IMR-90 (cell line): ENCODE results near the gene SNCG.

Experiments used
- CHD1 ChIP-seq: IDR thresholded peaks from 2 replicates; pipeline ENCODE4 v1.6.1; 2012; ENCODE audit warnings: low read depth, low read length, improper control_type of control experiment
- MAFK ChIP-seq: IDR thresholded peaks from 2 replicates; pipeline ENCODE4 v1.6.1; 2012; ENCODE audit warnings: low read depth, low read length, improper control_type of control experiment
- POLR2A ChIP-seq: IDR thresholded peaks from 2 replicates; pipeline ENCODE4 v1.6.1; 2012; ENCODE audit warnings: mild to moderate bottlenecking, low read depth, low read length
- RAD21 ChIP-seq: IDR thresholded peaks from 2 replicates; pipeline ENCODE4 v1.6.1; 2012; ENCODE audit warnings: low read length, improper control_type of control experiment
- RCOR1 ChIP-seq: IDR thresholded peaks from 2 replicates; pipeline ENCODE4 v1.6.1; 2012; ENCODE audit warnings: mild to moderate bottlenecking, low read length, improper control_type of control experiment; ENCODE audit not compliant: insufficient replicate concordance
- RFX5 ChIP-seq: IDR thresholded peaks from 2 replicates; pipeline ENCODE4 v1.8.0; 2012; ENCODE audit warnings: low read depth, mild to moderate bottlenecking, low read length, moderate library complexity
- TF ChIP-seq, protein P1 (sequence below): conservative IDR thresholded peaks from 2 replicates; pipeline ENCODE4 v1.5.1; 2012; ENCODE audit warnings: mild to moderate bottlenecking, low read depth, low read length, improper control_type of control experiment

DNA sequence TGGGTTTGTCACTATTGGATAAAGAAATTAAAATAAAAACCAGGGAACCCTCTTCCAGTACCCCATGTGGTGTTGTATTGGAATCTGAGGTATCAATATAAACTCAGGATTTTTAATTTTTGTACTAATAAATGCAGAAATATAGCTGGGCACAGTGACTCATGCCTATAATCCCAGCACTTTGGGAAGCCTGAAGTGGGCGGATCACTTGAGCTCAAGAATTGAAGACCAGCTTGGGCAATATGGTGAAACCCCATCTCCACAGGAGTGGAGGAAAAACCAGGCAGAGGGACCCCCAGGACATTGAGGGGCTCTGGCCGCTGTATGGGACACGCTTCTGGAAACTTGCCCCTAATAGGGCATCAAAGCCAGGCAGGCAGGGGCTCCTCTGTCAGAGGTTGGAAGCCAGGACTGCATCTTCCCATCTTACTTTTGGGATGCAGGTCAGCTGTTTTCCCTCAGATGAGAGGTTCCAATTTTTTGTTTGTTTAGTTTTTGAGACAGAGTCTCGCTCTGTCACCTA, 21.0 kb downstream of the SNCG start:
- TF ChIP-seq RCOR1 (no peak), MAFK (no peak), RFX5 (no peak), POLR2A (no peak), CHD1 (no peak), RAD21 (no peak)
- TF ChIP-seq, protein P1, sequence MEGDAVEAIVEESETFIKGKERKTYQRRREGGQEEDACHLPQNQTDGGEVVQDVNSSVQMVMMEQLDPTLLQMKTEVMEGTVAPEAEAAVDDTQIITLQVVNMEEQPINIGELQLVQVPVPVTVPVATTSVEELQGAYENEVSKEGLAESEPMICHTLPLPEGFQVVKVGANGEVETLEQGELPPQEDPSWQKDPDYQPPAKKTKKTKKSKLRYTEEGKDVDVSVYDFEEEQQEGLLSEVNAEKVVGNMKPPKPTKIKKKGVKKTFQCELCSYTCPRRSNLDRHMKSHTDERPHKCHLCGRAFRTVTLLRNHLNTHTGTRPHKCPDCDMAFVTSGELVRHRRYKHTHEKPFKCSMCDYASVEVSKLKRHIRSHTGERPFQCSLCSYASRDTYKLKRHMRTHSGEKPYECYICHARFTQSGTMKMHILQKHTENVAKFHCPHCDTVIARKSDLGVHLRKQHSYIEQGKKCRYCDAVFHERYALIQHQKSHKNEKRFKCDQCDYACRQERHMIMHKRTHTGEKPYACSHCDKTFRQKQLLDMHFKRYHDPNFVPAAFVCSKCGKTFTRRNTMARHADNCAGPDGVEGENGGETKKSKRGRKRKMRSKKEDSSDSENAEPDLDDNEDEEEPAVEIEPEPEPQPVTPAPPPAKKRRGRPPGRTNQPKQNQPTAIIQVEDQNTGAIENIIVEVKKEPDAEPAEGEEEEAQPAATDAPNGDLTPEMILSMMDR, result no peak
